GM12865 (cell line): ENCODE results near the gene PSD4.

ENCODE experiments used
- DNase-seq: peaks from one replicate; pipeline ENCODE4 v3.0.0; 2010; ENCODE audit warnings: low read depth
- H3K4me3 ChIP-seq: 2 replicates; pipeline ENCODE4 v1.5.1; 2011; ENCODE audit warnings: mild to moderate bottlenecking, low read depth, low read length, control low read depth
- TF ChIP-seq, protein P1 (sequence below): IDR thresholded peaks from 2 replicates; pipeline ENCODE4 v1.5.1; 2011; ENCODE audit warnings: low read length, control low read depth, low read depth, inconsistent platforms; ENCODE audit not compliant: insufficient read depth; ENCODE audit errors: missing control alignments

The PSD4 gene

DNA sequence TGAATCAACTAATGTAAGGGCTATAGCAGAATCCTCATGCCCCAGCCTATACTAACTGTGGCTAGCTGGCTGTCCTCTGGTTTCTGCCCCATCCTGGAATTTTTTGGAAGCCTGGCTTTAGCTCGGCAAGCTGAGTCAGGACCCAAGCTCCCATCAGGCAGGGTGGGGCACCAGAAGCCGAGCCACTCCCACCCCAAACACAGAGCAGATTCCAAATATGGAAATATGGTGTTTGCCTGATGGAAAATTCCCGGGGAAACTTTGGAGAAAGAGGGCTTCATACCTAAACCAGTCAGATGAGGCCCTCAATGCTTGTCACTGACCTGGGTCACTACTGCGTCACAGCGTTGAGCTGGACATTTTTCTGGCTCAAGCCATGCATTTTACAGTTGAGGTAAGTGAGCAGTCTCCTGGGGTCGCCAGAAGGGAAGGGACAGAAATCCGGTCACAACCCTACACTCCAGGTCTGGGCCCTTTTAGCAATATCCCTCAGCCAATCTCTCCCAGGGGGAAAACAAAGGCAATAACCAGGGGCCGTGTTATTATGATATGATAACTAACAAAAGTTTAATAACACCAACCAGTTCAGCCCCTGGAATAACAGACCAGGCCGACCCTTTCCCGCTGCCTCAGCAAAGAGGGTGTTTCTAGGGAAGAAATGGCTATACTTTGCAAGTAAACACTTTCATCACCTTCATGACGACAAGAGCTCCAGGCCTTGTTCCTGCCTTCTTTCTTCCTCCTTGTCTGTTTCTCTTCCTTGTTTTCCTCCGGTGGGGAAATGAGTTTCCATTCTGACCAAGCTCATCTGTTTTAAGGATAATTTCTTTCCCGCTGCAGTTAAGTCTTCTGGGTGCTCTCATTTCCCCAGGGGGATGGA is 37.7 kb downstream of the PSD4 start:
- DNase-seq, result no peak
- TF ChIP-seq, protein P1, sequence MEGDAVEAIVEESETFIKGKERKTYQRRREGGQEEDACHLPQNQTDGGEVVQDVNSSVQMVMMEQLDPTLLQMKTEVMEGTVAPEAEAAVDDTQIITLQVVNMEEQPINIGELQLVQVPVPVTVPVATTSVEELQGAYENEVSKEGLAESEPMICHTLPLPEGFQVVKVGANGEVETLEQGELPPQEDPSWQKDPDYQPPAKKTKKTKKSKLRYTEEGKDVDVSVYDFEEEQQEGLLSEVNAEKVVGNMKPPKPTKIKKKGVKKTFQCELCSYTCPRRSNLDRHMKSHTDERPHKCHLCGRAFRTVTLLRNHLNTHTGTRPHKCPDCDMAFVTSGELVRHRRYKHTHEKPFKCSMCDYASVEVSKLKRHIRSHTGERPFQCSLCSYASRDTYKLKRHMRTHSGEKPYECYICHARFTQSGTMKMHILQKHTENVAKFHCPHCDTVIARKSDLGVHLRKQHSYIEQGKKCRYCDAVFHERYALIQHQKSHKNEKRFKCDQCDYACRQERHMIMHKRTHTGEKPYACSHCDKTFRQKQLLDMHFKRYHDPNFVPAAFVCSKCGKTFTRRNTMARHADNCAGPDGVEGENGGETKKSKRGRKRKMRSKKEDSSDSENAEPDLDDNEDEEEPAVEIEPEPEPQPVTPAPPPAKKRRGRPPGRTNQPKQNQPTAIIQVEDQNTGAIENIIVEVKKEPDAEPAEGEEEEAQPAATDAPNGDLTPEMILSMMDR, result no peak

DNA sequence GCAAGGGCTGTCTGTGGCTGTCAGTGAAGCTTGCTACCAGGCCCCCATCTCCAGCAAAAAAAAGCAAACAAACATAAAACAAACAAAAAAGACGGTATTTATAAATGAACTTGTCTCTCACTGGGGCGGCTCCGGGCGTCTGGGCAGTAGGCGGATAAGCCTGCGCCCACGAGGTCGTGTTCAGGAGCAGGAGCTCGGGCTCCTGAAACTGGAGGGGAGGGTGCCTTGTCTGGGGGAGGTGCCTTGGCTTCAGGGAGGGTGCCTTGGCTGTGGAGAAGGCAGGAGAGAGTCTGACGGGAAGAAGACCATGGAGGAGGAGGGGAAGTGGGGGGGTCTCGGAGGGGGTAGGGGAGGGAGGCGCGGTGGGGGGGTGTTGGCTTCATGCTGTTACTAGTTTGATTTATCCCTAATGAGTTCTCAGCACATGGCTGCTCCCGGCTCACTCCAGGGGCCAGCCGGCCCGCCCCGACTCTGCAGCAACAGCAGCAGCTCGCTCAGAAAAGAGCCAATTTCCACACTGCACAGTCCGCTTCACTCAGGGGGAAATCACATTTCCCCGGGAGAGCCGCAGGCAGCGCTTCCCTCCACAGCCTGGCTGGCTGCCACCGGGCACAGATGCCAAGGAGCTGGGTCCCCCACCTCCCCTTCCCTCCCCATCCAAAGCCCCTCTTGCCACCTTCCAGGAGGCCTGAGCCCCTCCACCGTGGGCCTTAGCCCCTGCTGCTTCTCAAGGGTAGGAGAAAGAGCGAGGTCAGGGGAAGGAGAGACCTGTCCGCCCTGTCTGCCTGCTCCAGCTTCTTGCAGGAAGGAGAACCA is 38.7 kb downstream of the PSD4 start:
- DNase-seq, result no peak
- TF ChIP-seq, protein P1, result no peak
- no peak overlapping the region for H3K4me3 ChIP-seq

More for the DNA sequence above, 37.7 kb downstream of the PSD4 start:
- H3K4me3 ChIP-seq, result no peak overlapping the region

DNA sequence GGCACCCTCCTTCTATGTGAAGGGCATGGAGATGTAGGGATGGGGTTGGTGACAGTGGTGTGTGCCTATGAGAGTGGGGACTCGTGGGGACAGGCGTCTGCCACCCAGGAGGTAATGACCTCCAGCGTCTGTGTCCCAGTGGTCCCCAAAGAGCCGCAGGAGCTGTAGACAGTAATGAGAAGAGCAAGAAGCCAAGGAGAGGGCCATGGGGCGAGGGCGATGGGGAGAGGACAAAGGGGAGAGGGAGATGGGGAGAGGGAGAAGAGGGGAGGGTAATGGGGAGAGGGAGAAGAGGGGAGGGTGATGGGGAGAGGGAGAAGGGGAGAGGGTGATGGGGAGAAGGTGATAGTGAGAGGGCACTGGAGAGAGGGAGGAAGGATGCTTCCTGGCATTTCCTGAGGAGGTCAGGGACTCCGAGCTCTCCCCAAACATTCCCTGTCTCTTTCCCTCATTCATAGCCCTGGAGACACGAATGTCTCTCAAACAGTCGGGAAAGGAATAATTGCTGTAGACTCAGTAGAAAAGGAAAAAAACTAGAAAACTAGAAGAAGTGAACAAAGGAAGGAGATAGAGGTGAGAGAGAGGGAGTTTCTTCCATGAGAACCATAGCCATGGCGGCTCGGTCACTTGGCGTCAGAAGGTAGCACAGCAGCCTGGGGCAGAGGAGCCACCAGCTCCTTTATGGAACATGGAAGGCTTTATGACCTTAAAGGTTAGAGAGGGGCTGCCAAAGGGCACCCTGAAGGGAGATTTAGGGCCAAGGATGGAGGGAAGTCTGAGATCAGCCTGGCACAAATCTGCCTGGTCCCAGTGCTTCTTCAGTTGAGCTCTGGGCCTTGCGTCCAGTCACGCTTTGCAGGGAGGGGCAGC is 39.5 kb downstream of the PSD4 start:
- H3K4me3 ChIP-seq, result no peak overlapping the region
- TF ChIP-seq, protein P1, result no peak
- DNase-seq, result no peak

DNA sequence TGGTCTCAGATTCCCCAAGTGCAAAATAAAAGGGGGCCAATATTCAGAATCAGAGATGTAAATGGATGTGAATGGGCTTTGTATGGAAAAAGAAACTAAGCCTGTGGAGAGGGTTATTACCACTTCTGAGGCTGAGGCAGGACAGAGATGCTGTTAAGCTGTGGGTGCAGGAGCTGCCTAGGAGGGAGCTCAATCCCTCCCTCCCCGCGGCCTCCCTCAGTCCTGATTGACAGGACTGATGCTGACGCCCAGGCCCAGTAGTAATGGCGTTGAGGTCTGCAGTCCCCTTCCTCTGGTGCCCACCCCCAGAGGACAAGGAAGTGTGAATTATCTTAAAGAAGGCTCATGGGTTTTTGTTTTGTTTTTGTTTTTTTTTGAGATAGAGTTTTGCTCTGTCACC is 40.4 kb downstream of the PSD4 start:
- DNase-seq, result no peak
- TF ChIP-seq, protein P1, result no peak
- H3K4me3 ChIP-seq, result no peak overlapping the region

DNA sequence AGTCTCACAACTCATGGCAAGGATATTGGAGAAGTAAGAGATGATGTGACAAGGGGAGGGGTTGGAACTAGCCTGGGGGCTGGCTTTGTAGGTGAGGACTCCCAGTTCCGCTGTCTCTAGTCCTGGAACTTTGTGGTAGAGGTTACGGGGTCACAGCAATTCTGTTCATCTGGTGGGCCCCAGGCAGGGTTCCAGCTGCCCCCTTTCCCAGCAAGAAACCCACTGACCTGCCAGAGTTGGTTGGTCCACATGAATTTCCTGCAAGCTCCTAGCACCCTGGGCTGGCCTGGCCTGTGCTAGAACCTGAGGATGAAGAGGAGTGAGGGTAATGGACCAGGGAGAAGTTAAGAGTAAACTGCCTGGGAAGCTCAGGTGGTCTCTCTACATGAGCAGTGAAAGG is 41.3 kb downstream of the PSD4 start:
- H3K4me3 ChIP-seq, result no peak overlapping the region
- TF ChIP-seq, protein P1, result no peak
- no peak for DNase-seq

DNA sequence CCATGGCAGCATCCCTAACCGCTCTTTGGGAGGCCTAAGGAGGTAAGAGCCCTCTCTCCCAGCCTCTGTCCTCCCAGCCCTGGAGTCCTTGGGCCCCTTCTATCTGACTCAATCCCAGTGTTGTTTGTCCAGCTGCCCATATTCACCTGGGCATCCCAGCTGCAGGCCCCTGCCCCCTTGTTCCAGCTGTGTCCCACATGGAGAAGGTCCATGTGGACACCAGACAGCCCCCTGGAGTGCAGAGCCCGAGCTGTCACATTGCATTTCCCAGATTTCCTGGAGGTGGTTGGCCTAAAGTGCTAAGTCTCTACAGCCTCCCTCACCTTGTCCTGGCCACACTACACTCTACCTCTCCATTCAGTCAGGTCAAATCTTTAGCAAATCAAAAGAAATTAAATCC is 42.5 kb downstream of the PSD4 start:
- no peak for DNase-seq
- H3K4me3 ChIP-seq, result no peak overlapping the region
- TF ChIP-seq, protein P1, result no peak
